B cell (primary cell): Measurements from ENCODE around the gene RNF212. TPM values are rescaled to one million over a fixed set of nuclear protein-coding genes. Genes with fewer than 3 reads are reported as not detected.

Experiments used
- ATAC-seq: fragments of 200-7000 bp; cut with Tn5 transposase; one replicate; pipeline ENCODE4 v1.10.0; 2021; ENCODE audit warnings: low read depth, mild to moderate bottlenecking, moderate number of reproducible peaks, moderate library complexity
- CTCF ChIA-PET: fragments of 350-600 bp; sonication (Branson Sonifier 250); formaldehyde crosslinking; loops from one replicate; lab custom pipeline; 2021; ENCODE audit warnings: antibody characterized with exemption, inconsistent platforms; lab: Charles Lee
- POLR2A ChIA-PET: fragments of 350-600 bp; sonication (Branson Sonifier 250); formaldehyde crosslinking; loops from one replicate; lab custom pipeline; 2021; ENCODE audit warnings: antibody characterized with exemption; lab: Charles Lee
- DNase-seq: peaks from one replicate; pipeline ENCODE4 v3.0.0; 2013
- H2AFZ ChIP-seq: 2 replicates; pipeline ENCODE4 v1.6.1; 2012; ENCODE audit warnings: mild to moderate bottlenecking, low read depth, low read length; ENCODE audit not compliant: insufficient read depth, poor library complexity, severe bottlenecking
- H3K27ac ChIP-seq, 2 donors: 1 replicate in 1 of 2; 2 replicates in 1 of 2; pipeline ENCODE4 v1.5.1; 2012 to 2013; ENCODE audit warnings: low read length in 2 of 2, mild to moderate bottlenecking in 2 of 2, moderate library complexity in 1 of 2
- H3K27me3 ChIP-seq, 4 experiments: fragments of 200-600 bp in 1 of 4; sonication (generic) in 1 of 4; replicated peaks in 1 of 4; 1 replicate in 2 of 4; 2 replicates in 2 of 4; pipeline versions ENCODE4 v1.6.1 to v1.7.0; 2013 to 2016; ENCODE audit warnings: low read length in 3 of 4, mild to moderate bottlenecking in 2 of 4, mixed read lengths in 1 of 4, moderate library complexity in 1 of 4; ENCODE audit not compliant: insufficient read depth in 4 of 4, control insufficient read depth in 3 of 4; ENCODE audit errors: control extremely low read depth in 1 of 4
- H3K36me3 ChIP-seq, 2 experiments: replicated peaks in 1 of 2; 1 replicate in 1 of 2; 2 replicates in 1 of 2; pipeline versions ENCODE4 v1.6.1 to v1.7.1; 2013; ENCODE audit warnings: low read length in 1 of 2; ENCODE audit not compliant: insufficient read depth in 2 of 2, control insufficient read depth in 1 of 2; ENCODE audit errors: control extremely low read depth in 1 of 2, extremely low read depth in 1 of 2
- H3K4me1 ChIP-seq, 2 donors: fragments of 200-600 bp in 1 of 2; sonication (generic) in 1 of 2; 1 replicate in 1 of 2; 2 replicates in 1 of 2; pipeline versions ENCODE4 v1.5.1 to v1.6.1; 2013 to 2017; ENCODE audit warnings: low read length in 2 of 2; ENCODE audit not compliant: control insufficient read depth in 2 of 2, insufficient read depth in 2 of 2
- H3K4me2 ChIP-seq: replicated peaks from 2 replicates; pipeline ENCODE3; 2012; ENCODE audit warnings: mild to moderate bottlenecking, low read depth, low read length; ENCODE audit not compliant: poor library complexity, severe bottlenecking
- H3K4me3 ChIP-seq, 5 experiments: fragments of 200-600 bp in 1 of 5; sonication (generic) in 1 of 5; 1 replicate in 3 of 5; 2 replicates in 2 of 5; pipeline versions ENCODE4 v1.5.1 to v1.7.0; 2011 to 2016; ENCODE audit warnings: low read length in 4 of 5, mild to moderate bottlenecking in 4 of 5, low read depth in 2 of 5, control low read depth in 1 of 5, moderate library complexity in 1 of 5; ENCODE audit not compliant: insufficient read depth in 1 of 5; ENCODE audit errors: control extremely low read depth in 1 of 5, extremely low read depth in 1 of 5
- H3K79me2 ChIP-seq: fragments of 200-600 bp; sonication (generic); one replicate; pipeline ENCODE4 v1.6.0; 2016; ENCODE audit warnings: low read length; ENCODE audit not compliant: control insufficient read depth, insufficient read depth
- H3K9ac ChIP-seq: fragments of 200-600 bp; sonication (generic); 2 replicates; pipeline ENCODE4 v1.6.1; 2017; ENCODE audit warnings: mild to moderate bottlenecking, low read length, moderate library complexity
- H3K9me3 ChIP-seq, 3 donors: one replicate each; pipeline versions ENCODE4 v1.6.1 to v1.7.1; 2013; ENCODE audit warnings: low read length in 2 of 3; ENCODE audit not compliant: control insufficient read depth in 2 of 3, insufficient read depth in 1 of 3; ENCODE audit errors: control extremely low read depth in 1 of 3
- H4K20me1 ChIP-seq: 2 replicates; pipeline ENCODE4 v1.6.0; 2012; ENCODE audit warnings: mild to moderate bottlenecking, low read length; ENCODE audit not compliant: insufficient read depth, control insufficient read depth, poor library complexity, severe bottlenecking
- H3K27ac Mint-ChIP-seq: one replicate; pipeline ENCODE4 v1.8.0; 2021; ENCODE audit warnings: mixed read lengths
- H3K27me3 Mint-ChIP-seq: one replicate; pipeline ENCODE4 v1.8.0; 2021; ENCODE audit warnings: mixed read lengths
- H3K4me1 Mint-ChIP-seq: one replicate; pipeline ENCODE4 v1.8.0; 2021; ENCODE audit warnings: mixed read lengths
- H3K4me3 Mint-ChIP-seq: one replicate; pipeline ENCODE4 v1.8.0; 2021; ENCODE audit warnings: mixed read lengths
- H3K9me3 Mint-ChIP-seq: one replicate; pipeline ENCODE4 v1.8.0; 2022; ENCODE audit warnings: mixed read lengths; ENCODE audit not compliant: insufficient read depth
- CTCF ChIP-seq: fragments of 200-600 bp; IDR thresholded peaks from one replicate; pipeline ENCODE4 v1.8.0; 2022; ENCODE audit warnings: antibody characterized with exemption, mild to moderate bottlenecking
- EZH2 ChIP-seq: IDR thresholded peaks from 2 replicates; pipeline ENCODE4 v1.6.1; 2012; ENCODE audit warnings: borderline replicate concordance, low read depth, mild to moderate bottlenecking, moderate library complexity, low read length; ENCODE audit not compliant: insufficient read depth, poor library complexity, severe bottlenecking
- WGBS: methylation state at CpG from one replicate; pipeline ENCODE4 v1.1.5; 2013; ENCODE audit warnings: missing lambda C conversion rate; ENCODE audit not compliant: insufficient coverage; 5-methylcytosine and 5-hydroxymethylcytosine counted together
- intact Hi-C: fragments of 100-400 bp; cut with micrococcal nuclease; formaldehyde crosslinking; loops from one replicate; pipeline ENCODE4 v1.10.0; 2022
- polyA plus RNA-seq: library from polyadenylated mRNA; depleted of rRNA; stranded (reverse); fragments of >200 nt; gene quantifications from 2 replicates; pipeline ENCODE4 v1.2.3, GENCODE V29; 2012
- total RNA-seq, 2 donors: library from RNA; stranded (reverse); fragments of 120-200 nt in 1 of 2; gene quantifications; 1 replicate in 1 of 2; 2 replicates in 1 of 2; pipeline versions ENCODE4 v1.2.3 to v1.2.4, GENCODE V29; 2013 to 2022

Gene RNF212
- total and polyA plus RNA-seq, 2 donors (not counting 1 experiment from before 2014, with no cell fraction given) = 2.1 to 5.9 TPM

DNA sequence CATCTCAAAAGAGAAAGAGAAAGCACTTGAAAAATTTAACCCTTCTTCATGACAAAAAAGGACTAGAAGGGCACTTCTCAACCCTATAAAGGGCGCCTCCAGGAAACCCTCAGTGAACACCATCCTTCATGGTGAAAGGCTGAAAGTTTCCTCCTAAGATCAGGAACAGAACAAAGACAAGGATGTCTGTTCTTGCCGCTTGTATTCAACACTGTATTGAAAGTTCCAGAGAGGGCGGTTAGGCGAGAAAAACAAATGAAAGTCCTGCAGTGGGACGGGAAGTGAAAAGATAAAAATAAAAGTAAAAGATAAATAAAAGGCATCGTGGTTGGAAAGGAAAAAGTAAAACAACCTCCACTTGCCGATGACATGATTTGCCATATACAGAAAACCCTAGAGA lies 50.9 kb downstream of the RNF212 start:
- intact Hi-C loops = no loop called here
- Mint-ChIP-seq H3K27ac (no peak overlapping the region), H3K9me3 (no peaks in the 10 kb centered on the region), H3K27me3 (peaks cover 42% of the 10 kb centered on the region), H3K4me3 (no peak overlapping the region), H3K4me1 (no peaks in the 10 kb centered on the region)
- 40% methylated on average over 1 of the region's 7 CpGs for WGBS
- no peak overlapping the region for H3K4me2 ChIP-seq
- H3K27ac ChIP-seq = no peak overlapping the region
- H3K79me2 ChIP-seq = no peaks in the 10 kb centered on the region
- ATAC-seq = no peak
- ChIA-PET CTCF (no interaction called here), POLR2A (no interaction called here)
- H3K4me1 ChIP-seq = no peaks in the 10 kb centered on the region
- no peaks in the 10 kb centered on the region for H3K36me3 ChIP-seq
- no peak overlapping the region for H3K4me3 ChIP-seq
- no peak overlapping the region for H2AFZ ChIP-seq
- H3K9ac ChIP-seq = no peak overlapping the region
- H3K9me3 ChIP-seq = peaks cover 0 to 13% (median 0%) of the 10 kb centered on the region in 3 donors
- DNase-seq = no peak
- H4K20me1 ChIP-seq = no peaks in the 10 kb centered on the region
- TF ChIP-seq EZH2 (no peak), CTCF (no peak)
- H3K27me3 ChIP-seq = peaks cover 0 to 32% (median 5%) of the 10 kb centered on the region in 4 experiments

- H3K4me1 ChIP-seq = peaks cover 0 to under 1% of the 10 kb centered on the region in 2 donors
- H3K9ac ChIP-seq = no peak overlapping the region
- H2AFZ ChIP-seq = no peak overlapping the region
- no peak for DNase-seq
- H3K4me1 Mint-ChIP-seq = no peaks in the 10 kb centered on the region
- H3K27ac ChIP-seq = no peak overlapping the region
- H3K4me3 ChIP-seq = no peak overlapping the region
- ATAC-seq = no peak
- CTCF ChIA-PET = no interaction called here
- POLR2A ChIA-PET = no interaction called here
- no peak overlapping the region for H3K4me2 ChIP-seq
- no peak for TF ChIP-seq CTCF
- no peak for TF ChIP-seq EZH2
- H4K20me1 ChIP-seq = no peaks in the 10 kb centered on the region
- H3K27me3 Mint-ChIP-seq = peaks cover 35% of the 10 kb centered on the region
- no peak overlapping the region for H3K27ac Mint-ChIP-seq
- 96% methylated on average over 6 of the region's 6 CpGs for WGBS
- H3K4me3 Mint-ChIP-seq = no peak overlapping the region
- peaks cover 0 to 32% (median 4%) of the 10 kb centered on the region in 4 experiments for H3K27me3 ChIP-seq
- no peaks in the 10 kb centered on the region for H3K9me3 Mint-ChIP-seq
- intact Hi-C loops = no loop called here
- H3K9me3 ChIP-seq = peaks cover 0 to 13% (median 0%) of the 10 kb centered on the region in 3 donors
- H3K36me3 ChIP-seq = no peaks in the 10 kb centered on the region
- no peaks in the 10 kb centered on the region for H3K79me2 ChIP-seq
These were observed 51.6 kb downstream of the RNF212 start for GRCh38 chr4:1061760-1062159.
